ENCODE results near the gene DMRT1. TPM values are rescaled to one million over a fixed set of nuclear protein-coding genes. Genes with fewer than 3 reads are reported as not detected.
"Not testable (repeated sequence)": the region's sequence is repeated elsewhere in the genome, so short reads cannot be mapped to it uniquely, and the experiment has no call there.

Gene DMRT1
- total RNA-seq, 1 donor from 2014 or later, result not detected

GRCh38 chr9:995192-995591 lies 153.7 kb downstream of the DMRT1 start:
- Mint-ChIP-seq H3K27ac (ENCODE audit: unreplicated experiment) (no peak overlapping the region), H3K4me3 (ENCODE audit: unreplicated experiment) (no peak overlapping the region), H3K27me3 (ENCODE audit: unreplicated experiment) (no peaks in the 10 kb centered on the region), H3K36me3 (ENCODE audit: unreplicated experiment) (no peaks in the 10 kb centered on the region), H3K9me3 (ENCODE audit: unreplicated experiment) (no peaks in the 10 kb centered on the region), H3K4me1 (ENCODE audit: unreplicated experiment) (no peaks in the 10 kb centered on the region)
- no peak for DNase-seq (ENCODE audit: extremely low spot score, unreplicated experiment)
- no peak for TF ChIP-seq CTCF (IDR thresholded peaks at IDR 0.05)

- no peaks in the 10 kb centered on the region for H3K36me3 Mint-ChIP-seq (ENCODE audit: unreplicated experiment)
- no peaks in the 10 kb centered on the region for H3K4me1 Mint-ChIP-seq (ENCODE audit: unreplicated experiment)
- DNase-seq (ENCODE audit: extremely low spot score, unreplicated experiment), result no peak
- H3K27me3 Mint-ChIP-seq (ENCODE audit: unreplicated experiment), result no peaks in the 10 kb centered on the region
- no peak for TF ChIP-seq CTCF (IDR thresholded peaks at IDR 0.05)
- H3K4me3 Mint-ChIP-seq (ENCODE audit: unreplicated experiment), result no peak overlapping the region
- no peaks in the 10 kb centered on the region for H3K9me3 Mint-ChIP-seq (ENCODE audit: unreplicated experiment)
- H3K27ac Mint-ChIP-seq (ENCODE audit: unreplicated experiment), result no peak overlapping the region
These were observed 154.3 kb downstream of the DMRT1 start for GRCh38 chr9:995781-996180.

GRCh38 chr9:998299-999110 lies 157.0 kb downstream of the DMRT1 start:
- TF ChIP-seq CTCF (IDR thresholded peaks at IDR 0.05), result peak; percentile 37
- H3K9me3 Mint-ChIP-seq (ENCODE audit: unreplicated experiment); H3K36me3 Mint-ChIP-seq (ENCODE audit: unreplicated experiment); H3K4me3 Mint-ChIP-seq (ENCODE audit: unreplicated experiment); H3K27me3 Mint-ChIP-seq (ENCODE audit: unreplicated experiment); H3K4me1 Mint-ChIP-seq (ENCODE audit: unreplicated experiment); H3K27ac Mint-ChIP-seq (ENCODE audit: unreplicated experiment); DNase-seq (ENCODE audit: extremely low spot score, unreplicated experiment): not testable (repeated sequence)

- H3K36me3 Mint-ChIP-seq (ENCODE audit: unreplicated experiment), result no peaks in the 10 kb centered on the region
- no peak overlapping the region for H3K27ac Mint-ChIP-seq (ENCODE audit: unreplicated experiment)
- no peak overlapping the region for H3K4me3 Mint-ChIP-seq (ENCODE audit: unreplicated experiment)
- H3K4me1 Mint-ChIP-seq (ENCODE audit: unreplicated experiment), result no peaks in the 10 kb centered on the region
- H3K9me3 Mint-ChIP-seq (ENCODE audit: unreplicated experiment), result no peaks in the 10 kb centered on the region
- no peak for TF ChIP-seq CTCF (IDR thresholded peaks at IDR 0.05)
- no peak for DNase-seq (ENCODE audit: extremely low spot score, unreplicated experiment)
- no peaks in the 10 kb centered on the region for H3K27me3 Mint-ChIP-seq (ENCODE audit: unreplicated experiment)
These were observed 160.3 kb downstream of the DMRT1 start for GRCh38 chr9:1001838-1002237.

GRCh38 chr9:1002678-1003077 lies 161.2 kb downstream of the DMRT1 start:
- Mint-ChIP-seq H3K4me1 (ENCODE audit: unreplicated experiment) (no peaks in the 10 kb centered on the region), H3K9me3 (ENCODE audit: unreplicated experiment) (no peaks in the 10 kb centered on the region), H3K27ac (ENCODE audit: unreplicated experiment) (no peak overlapping the region), H3K36me3 (ENCODE audit: unreplicated experiment) (no peaks in the 10 kb centered on the region), H3K27me3 (ENCODE audit: unreplicated experiment) (no peaks in the 10 kb centered on the region), H3K4me3 (ENCODE audit: unreplicated experiment) (no peak overlapping the region)
- TF ChIP-seq CTCF (IDR thresholded peaks at IDR 0.05), result no peak
- no peak for DNase-seq (ENCODE audit: extremely low spot score, unreplicated experiment)

All from osteocyte (in vitro differentiated cells).